Skin epidermis (tissue), 12 donors: ENCODE measurements around the gene ZMYM5.
"Not testable (repeated sequence)": the region's sequence is repeated elsewhere in the genome, so short reads cannot be mapped to it uniquely, and the experiment has no call there.

Experiments used
- H3K27ac ChIP-seq, 21 experiments: fragments of 200-600 bp; sonication (generic) in 11 of 21; one replicate each; pipeline ENCODE4 v1.5.0; 2020; ENCODE audit warnings: mild to moderate bottlenecking in 3 of 21, inconsistent platforms in 2 of 21, moderate library complexity in 2 of 21
- H3K4me3 ChIP-seq, 7 experiments: fragments of 200-600 bp; sonication (generic) in 2 of 7; one replicate each; pipeline ENCODE4 v1.5.0; 2020; ENCODE audit warnings: inconsistent platforms in 2 of 7, mild to moderate bottlenecking in 2 of 7, moderate library complexity in 1 of 7

Gene ZMYM5

DNA sequence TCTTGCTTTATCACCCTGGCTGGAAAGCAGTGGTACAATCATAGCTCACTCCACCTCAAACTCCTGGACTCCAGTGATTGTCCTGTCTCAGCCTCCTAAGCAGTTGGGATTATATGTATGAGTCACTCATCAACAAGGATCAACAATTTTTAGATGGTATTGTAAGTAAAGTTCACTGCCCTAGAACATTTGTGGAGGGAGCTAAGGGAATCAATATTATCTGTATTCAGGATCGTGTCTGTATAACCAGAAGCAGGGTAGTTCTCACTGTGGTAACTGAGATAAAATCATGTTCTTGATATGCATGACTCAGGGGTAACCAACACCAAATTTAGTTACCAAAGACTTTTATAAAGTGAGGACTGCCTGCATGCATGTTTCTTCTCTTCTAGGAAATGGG lies 27.0 kb downstream of the ZMYM5 start:
- Histone ChIP-seq H3K27ac (no peak overlapping the region), H3K4me3 (no peak overlapping the region)

DNA sequence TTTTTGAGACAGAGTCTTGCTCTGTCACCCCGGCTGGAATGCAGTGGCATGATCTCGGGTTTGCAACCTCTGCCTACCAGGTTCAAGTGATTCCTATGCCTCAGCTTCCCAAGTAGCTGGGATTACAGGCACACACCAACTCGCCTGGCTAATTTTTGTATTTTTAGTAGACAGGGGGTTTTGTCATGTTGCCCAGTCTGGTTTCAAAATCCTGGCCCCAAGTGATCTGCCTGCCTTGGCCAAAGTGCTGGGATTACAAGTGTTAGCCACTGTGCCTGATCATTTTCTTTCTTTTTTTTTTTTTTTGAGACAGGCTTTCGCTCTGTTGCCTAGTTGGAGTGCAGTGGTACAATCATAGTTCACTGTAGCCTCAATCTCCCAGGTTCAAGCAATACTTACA lies 28.7 kb downstream of the ZMYM5 start:
- Histone ChIP-seq H3K4me3 (no peak overlapping the region), H3K27ac (no peak overlapping the region)

DNA sequence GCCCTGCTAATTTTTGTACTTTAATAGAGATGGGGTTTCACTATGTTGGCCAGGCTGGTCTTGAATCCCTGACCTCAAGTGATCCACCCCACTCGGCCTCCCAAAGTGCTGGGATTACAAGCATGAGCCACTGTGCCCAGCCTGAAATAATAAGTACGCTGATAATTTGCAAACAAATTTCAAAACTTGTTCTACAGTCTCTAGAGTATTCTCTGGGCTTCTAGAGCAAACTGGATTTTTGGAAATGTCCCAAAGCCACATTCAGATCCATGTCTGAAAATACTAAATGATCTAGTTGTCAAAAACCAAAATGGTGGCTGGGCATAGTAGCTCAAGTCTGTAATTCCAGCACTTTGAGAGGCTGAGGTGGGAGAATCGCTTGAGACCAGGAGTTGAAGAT lies 40.8 kb downstream of the ZMYM5 start:
- no peak overlapping the region for H3K4me3 ChIP-seq
- H3K27ac ChIP-seq, result no peak overlapping the region

DNA sequence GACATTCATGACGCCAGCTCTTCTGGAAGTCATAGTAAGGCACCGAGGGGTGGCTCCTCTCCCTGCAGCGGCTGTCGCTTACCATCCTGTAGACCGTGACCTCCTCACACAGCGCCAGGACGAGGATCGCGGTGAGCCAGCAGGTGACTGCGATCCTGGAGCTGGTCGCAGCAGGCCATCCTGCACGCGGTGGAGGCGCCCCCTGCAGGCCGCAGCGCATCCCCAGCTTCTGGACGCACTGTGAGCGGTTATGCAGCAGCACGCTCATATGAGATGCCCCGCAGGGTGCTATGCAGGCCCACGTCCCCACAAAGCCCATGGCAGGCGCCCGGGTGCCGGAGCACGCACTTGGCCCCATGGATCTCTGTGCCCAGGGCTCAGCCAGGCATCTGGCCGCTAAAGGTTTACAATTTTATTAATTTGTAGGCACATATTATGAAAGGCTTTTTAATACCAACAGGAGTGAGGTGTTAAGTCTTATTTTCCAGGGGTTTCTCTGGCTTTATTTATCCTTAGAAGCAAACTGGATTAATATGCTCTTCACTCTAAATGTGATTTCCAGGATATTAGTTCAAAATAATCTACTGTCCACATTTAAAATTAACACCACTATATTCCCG lies 45.1 kb downstream of the ZMYM5 start:
- H3K4me3 ChIP-seq, result no peak overlapping the region

DNA sequence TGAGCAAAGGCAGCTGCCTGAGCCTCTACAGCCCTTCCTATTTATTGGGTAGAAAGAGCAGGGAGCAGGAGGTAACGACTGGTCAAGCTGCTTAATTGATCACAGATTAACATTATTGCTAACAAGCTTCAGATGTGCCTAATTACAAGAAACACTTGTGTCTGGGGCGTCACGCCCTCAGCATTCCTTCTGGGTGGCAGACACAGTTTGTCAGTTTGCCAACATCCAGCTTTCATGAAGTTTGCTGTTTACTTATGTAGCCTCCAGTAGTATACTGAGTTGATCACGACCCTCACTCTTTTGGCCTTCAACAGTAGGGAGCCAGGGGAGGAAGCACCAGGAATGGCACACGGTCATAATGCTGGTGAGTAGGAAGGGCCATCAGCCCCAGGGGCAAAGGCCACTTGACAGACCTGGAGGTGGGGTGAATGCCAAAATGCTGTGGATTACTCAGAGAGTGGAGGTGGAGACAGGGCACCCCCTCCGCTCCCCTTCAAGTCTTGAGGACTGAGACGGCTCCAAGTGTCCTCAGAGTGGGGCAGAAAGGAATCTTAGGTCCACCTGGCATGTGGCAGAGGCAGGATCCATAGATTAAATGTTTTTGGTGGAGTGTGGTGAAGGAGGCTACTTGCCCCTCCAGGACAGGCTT lies 45.8 kb downstream of the ZMYM5 start:
- no peak overlapping the region for H3K4me3 ChIP-seq
- no peak overlapping the region for H3K27ac ChIP-seq

More for the DNA sequence above, 45.1 kb downstream of the ZMYM5 start:
- no peak overlapping the region for H3K27ac ChIP-seq

DNA sequence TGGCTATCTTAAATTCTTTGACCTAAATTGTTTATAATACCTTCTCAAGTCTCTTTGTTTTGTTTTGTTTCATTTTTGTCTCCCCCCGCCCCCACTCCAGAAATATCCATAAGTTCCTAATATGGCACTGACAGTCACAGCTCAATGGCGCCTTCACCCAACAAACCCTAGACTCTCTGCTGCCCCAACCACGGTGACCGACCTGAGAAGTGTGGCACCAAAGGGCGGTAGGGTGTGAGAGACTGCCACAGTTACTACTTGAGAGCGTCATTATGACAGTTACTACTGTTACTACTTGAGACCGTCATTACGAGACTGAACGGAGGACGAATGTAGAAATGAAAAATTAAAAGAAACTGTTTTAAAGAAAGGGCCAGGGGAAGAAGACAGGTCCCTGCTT lies 46.3 kb downstream of the ZMYM5 start:
- H3K4me3 ChIP-seq, result no peak overlapping the region
- no peak overlapping the region for H3K27ac ChIP-seq

DNA sequence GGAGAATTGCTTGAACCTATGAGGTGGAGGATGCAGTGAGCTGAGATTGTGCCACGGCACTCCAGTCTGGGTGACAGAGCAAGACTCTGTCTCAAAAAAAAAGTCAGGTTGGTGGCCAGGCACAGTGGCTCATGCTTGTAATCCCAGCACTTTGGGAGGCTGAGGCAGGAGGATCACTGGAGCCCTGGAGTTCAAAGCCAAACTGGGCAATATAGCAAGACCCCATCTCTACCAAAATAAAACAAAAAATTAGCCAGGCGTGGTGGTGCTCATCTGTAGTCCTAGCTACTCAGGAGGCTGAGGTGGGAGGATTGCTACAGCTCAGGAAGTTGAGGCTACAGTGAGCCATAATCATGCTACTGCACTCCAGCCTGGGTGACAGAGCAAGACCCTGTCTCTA lies 47.6 kb downstream of the ZMYM5 start:
- H3K4me3 ChIP-seq, H3K27ac ChIP-seq: not testable (repeated sequence)

DNA sequence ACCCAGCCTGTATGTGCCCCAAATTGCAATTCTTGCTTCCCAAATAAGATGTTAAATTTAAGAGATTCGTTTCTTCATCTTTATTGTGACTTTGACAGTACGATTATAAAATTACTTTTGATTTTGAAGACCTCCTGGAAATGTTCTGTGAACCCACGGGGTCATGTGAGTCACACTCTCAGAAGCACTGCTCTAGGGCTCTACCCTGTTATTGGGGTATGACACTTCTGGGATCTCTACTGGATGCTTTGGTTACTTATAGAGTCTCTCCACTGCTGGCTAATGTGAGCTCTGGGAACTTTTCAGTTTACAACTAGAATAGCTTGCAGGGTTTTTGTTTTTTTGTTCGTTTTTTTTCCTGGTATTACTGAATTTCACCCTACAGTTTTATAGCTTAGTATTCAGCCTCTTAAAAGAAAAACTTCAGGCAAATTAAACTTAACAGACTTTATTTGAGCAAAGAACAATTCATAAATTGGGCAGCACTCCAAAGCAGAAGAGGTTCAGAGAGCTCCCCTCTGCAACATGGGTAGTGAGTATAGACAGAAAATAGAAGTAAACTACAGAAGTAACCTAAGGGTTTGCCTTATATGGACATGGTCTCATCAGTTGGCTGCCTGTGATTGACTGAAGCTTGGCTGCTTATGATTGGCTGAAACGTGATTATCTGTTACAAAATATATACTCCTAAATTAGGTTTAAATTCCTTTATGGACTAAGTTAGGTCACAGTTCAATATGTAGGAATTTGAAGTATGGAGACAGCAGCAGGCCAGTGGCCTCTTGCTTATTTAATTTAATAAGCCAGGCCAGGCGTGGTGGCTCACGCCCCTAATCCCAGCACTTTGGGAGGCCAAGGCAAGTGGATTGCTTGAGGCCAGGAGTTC lies 52.2 kb downstream of the ZMYM5 start:
- Histone ChIP-seq H3K27ac (no peak overlapping the region), H3K4me3 (no peak overlapping the region)

DNA sequence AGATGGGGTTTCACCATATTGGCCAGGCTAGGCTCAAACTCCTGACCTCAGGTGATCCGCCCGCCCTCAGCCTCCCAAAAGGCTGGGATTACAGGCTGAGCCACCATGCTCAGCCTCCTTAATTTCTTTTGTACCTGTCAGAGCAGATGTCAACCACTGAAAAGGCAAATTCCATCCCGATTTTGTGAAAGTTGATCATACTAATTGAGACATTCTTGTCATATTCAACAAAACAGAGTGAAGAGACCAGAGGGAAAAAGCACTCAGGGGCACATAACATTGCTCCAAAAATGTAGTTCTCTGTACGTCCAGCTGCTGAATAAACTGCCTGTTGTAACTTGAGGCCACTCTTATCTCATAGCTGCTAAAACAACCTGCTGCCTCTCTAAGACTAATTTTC lies 53.3 kb downstream of the ZMYM5 start:
- Histone ChIP-seq H3K4me3 (no peak overlapping the region), H3K27ac (no peak overlapping the region)

DNA sequence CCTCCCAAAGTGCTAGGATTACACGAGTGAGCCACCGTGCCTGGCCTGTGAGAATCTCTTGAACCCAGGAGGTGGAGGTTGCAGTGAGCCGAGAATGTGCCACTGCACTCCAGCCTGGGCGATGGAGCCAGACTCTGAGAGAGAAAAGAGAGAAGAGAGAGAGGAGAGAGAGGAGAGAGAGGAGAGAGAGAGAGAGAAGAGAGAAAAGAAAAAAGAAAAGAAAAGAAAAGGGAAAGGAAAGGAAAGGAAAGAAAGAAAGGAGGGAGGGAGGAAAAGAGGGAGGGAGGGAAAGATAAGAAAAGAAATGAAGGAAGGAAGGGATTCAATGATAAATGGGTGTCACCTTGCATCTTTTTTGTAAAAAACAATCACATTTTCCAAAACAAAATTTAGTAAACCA lies 57.7 kb downstream of the ZMYM5 start:
- H3K4me3 ChIP-seq, result no peak overlapping the region

DNA sequence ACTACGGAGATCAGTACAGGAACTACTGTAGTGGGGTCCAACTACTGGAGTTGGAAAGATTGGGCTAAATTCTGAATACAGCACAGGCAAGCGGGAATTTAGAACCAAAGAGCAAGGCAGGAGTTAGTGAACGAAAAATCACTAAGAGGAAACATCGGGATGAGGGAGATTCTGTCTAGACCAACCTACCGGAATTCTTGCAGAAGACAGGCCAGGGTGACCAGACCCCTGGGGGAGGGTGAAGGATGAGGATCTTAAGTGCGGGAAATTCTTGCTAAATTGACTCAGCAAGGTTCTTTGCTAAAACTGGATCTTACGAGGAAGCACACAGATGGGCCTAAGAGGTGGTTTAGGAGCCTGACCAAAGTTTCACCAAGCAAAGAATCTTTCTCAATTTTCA lies 67.5 kb downstream of the ZMYM5 start:
- no peak overlapping the region for H3K27ac ChIP-seq

More for the DNA sequence above, 57.7 kb downstream of the ZMYM5 start:
- no peak overlapping the region for H3K27ac ChIP-seq

DNA sequence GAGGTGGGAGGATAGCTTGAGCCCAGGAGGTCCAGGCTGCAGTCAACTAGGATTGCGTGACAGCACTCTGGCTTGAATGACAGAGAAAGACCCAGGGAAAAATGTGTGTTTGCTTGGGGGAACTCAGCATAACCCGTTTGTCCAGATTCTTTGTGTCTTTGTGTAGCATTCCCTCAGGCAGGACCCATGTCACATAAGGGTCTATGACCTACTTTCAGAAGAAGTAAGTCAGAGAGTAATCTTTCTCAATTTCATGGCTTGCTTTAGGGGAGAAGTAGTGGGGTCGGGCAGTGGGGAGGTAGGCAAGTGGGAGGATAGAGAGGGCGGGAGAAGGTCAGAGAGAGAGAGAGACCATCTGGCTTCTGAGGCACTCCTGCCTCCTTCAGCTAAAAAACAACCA lies 68.8 kb downstream of the ZMYM5 start:
- no peak overlapping the region for H3K4me3 ChIP-seq
- peak overlapping the region in 2 of 21 experiments; percentile 6 to 17 for H3K27ac ChIP-seq

More for the DNA sequence above, 67.5 kb downstream of the ZMYM5 start:
- no peak overlapping the region for H3K4me3 ChIP-seq

DNA sequence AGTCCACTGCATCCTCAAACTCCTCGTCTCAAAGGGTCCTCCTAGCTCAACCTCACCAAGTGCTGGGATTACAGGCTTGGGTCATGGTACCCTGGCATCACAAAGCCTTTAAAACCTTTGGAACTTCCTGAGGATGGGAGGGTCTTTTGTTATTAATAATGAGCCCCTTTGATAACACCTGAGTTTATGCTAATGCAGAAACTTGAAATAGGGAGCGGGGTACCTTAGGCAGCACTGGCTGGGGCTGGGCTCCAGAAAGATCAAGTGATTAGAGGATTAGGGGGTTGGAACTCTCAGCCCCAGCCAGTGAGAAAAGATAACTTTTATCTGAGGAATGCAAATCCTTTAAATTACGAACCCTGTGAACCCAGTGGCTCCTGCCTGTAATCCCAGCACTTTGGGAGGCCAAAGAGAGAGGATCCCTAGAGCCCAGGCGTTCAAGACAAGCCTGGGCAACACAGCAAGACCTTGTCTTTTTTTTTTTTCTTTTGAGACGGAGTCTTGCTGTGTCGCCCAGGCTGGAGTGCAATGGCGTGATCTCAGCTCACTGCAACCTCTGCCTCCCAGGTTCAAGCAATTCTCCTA lies 71.4 kb downstream of the ZMYM5 start:
- Histone ChIP-seq H3K4me3 (no peak overlapping the region), H3K27ac (no peak overlapping the region)

DNA sequence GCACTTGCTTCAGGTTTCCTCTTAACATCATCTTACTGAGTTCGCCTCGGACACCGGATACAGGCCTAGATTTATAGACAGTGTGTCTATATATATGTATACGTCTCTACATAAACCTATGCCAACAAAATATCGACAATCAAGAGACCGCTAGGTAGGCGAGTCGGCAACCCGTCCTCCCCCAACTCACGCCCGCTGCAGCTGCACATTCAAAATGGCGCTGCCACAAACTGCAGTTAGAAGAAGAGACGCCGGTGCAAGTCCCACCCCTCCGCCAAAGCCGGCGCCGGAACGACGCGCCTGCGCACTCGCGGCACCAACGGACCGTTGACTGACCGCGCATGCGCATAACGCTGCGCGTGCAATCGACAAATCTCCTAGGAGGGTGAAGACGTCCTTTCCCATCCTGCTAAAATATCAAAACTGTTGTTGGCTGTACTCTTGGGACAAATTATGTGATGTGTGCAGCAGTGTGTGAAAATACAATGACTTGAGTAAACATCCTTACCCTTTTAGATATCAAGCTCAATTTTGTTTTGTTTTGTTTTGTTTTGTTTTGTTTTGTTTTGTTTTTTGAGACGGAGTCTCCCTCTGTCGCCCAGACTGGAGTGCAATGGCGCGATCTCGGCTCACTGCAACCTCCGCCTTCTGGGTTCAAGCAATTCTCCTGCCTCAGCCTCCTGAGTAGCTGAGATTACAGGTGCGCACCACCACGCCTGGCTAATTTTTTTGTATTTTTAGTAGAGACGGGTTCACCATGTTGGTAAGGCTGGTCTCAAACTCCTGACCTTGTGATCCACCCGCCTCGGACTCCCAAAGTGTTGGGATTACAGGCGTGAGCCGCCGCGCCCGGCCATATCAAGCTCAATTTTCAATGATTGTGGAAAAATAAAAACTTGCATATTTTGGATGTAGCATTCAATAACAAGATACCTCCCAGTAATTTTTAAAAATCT lies 80.4 kb downstream of the ZMYM5 start, which contains the start of gene PSPC1:
PSPC1 (minus strand) TSS at position 219 of the 956 bp plus-strand sequence; CDS start at position 31, 188 bp downstream.
- Histone ChIP-seq H3K27ac (peak within 1 kb of the TSS; percentile 87 to 99 (median 95)), H3K4me3 (peak within 1 kb of the TSS; percentile 77 to 97 (median 88))

DNA sequence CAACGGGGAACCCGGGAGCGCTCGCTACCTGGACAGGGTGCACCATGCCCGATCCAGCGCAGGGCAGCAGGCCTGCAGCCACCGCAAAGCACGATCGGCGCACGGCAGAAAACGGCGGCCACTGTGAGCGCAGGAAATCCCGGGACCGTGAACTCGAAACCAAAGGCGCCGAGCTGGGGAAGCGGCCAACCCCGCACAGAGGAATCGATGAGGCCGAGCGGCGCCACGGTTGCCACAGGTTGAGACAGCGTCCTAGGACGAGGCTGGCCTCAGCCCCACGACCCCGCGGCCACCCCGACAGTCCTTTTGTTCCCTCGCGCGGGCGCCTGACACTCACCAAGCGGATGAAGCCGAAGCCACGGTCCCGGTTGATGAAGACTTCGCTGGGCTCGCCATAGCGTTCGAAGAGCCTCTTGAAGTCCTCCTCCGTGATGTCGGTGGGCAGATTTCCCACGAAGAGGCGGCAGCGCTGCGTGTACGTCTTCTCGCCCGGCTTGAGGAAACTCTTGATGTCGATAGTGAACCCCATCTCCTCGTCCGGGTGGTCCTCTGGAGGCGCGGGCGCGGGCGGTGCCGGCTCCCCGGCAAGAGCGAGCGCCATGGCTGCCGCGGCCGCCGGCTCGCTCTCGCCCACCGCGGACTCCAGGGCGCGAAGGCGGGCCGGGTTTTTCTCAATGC lies 81.3 kb downstream of the ZMYM5 start:
- Histone ChIP-seq H3K4me3 (peak overlapping the region; percentile 77 to 97 (median 88)), H3K27ac (peak overlapping the region; percentile 87 to 99 (median 95))

DNA sequence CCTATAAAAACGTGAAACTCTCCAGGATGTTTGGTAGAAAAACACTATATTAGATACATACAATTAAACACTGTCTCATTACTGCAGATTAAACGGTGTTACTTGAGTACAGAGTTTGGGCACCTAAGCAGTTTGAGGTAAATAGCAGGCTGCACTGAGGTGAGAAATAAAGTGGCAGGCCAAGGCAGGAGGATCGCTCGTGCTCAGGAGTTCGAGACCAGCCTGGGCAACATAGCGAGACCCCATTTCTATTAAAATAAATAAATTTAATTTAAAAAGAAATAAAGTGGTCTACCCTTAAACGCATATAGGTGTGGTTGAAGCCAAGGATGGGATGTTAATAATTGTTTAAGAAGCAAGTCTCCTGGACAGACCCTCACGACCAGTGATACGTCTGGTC lies 81.9 kb downstream of the ZMYM5 start:
- H3K4me3 ChIP-seq, result peak overlapping the region; percentile 77 to 97 (median 88)
- peak overlapping the region in 20 of 21 experiments; percentile 87 to 99 (median 95) for H3K27ac ChIP-seq

DNA sequence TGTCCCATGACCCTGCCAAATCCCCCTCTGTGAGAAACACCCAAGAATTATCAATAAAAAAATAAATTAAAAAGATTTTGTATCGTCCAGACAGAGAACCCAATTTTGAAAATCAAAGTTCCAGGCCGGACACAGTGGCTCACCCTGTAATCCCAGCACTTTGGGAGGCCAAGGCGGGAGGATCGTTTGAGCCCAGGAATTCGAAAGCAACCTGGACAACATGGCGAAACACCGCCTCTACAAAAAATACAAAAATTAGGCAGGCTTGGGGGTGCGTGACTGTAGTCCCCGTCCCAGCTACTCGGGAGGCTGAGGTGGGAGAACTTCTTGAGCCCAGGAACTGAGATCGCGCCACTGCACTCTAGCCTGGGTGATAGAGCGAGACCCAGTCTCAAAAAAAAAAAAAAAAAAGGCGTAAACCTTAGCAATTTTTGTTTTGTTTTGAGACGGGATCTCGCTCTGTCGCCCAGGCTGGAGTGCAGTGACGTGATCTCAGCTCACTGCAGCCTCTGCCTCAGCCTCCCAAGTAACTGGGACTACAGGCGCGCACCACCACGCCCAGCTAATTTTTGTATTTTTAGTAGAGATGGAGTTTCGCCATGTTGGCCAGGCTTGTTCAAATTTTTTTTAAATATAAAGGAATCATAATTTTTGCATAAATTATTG lies 82.6 kb downstream of the ZMYM5 start:
- Histone ChIP-seq H3K4me3 (peak overlapping the region in 6 of 7 experiments; percentile 77 to 97 (median 90)), H3K27ac (peak overlapping the region in 6 of 21 experiments; percentile 2 to 98 (median 90))
